ENCODE measurements around the gene PPCDC.

DNA sequence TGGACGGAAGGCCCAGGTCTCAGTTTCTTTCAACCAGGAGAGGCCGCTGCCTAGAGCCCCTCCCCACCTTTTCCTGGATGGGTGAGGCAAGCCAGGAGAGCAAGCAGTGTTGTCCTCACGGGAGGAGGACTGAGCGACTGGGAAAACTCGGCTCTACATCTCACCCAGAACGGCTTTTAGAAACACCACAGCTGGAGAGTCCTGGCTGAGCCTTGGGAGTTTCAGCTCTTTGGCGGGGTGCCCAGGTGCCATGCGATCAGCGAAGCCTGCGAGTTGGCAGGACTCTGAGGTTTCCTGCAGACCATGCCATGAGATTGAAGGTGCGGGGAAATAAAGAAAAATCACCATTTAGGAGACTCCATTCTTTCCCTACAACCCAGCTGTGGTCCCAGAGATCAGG, 26.0 kb downstream of the PPCDC start:
- TF ChIP-seq CTCF (IDR thresholded peaks at IDR 0.05): no peak
- no peak for TF ChIP-seq POLR2A (IDR thresholded peaks at IDR 0.05)
